HUES64 (cell line): Measurements from ENCODE around the gene CRACR2A.

ENCODE experiments used
- H3K27ac ChIP-seq: 2 replicates; pipeline ENCODE4 v1.7.0; 2013; ENCODE audit warnings: low read depth, low read length, inconsistent platforms
- H3K27me3 ChIP-seq: 2 replicates; pipeline ENCODE4 v1.6.1; 2013; ENCODE audit warnings: mild to moderate bottlenecking, low read length; ENCODE audit not compliant: insufficient read depth
- H3K36me3 ChIP-seq: 2 replicates; pipeline ENCODE4 v1.6.1; 2013; ENCODE audit warnings: mild to moderate bottlenecking, low read length; ENCODE audit not compliant: insufficient read depth
- H3K4me1 ChIP-seq: 2 replicates; pipeline ENCODE4 v1.6.1; 2013; ENCODE audit warnings: mild to moderate bottlenecking, low read length, moderate library complexity; ENCODE audit not compliant: insufficient read depth
- H3K4me3 ChIP-seq: 2 replicates; pipeline ENCODE4 v1.5.1; 2013; ENCODE audit warnings: mild to moderate bottlenecking, low read length, moderate library complexity
- H3K9ac ChIP-seq: 2 replicates; pipeline ENCODE4 v1.6.1; 2013; ENCODE audit warnings: mild to moderate bottlenecking, low read depth, low read length
- H3K9me3 ChIP-seq: 2 replicates; pipeline ENCODE4 v1.6.1; 2013; ENCODE audit warnings: low read depth, low read length; ENCODE audit not compliant: insufficient read depth
- WGBS: fragments of 150-250, 120-280 bp; methylation state at CpG from one replicate; pipeline ENCODE4 v1.1.7; 2013; ENCODE audit warnings: missing lambda C conversion rate; 5-methylcytosine and 5-hydroxymethylcytosine counted together

Gene CRACR2A

GRCh38 chr12:3677609-3678008 lies 75.3 kb downstream of the CRACR2A start:
- H3K27ac ChIP-seq: no peak overlapping the region
- no peak overlapping the region for H3K9ac ChIP-seq
- H3K36me3 ChIP-seq: no peaks in the 10 kb centered on the region
- H3K4me3 ChIP-seq: no peak overlapping the region
- no peaks in the 10 kb centered on the region for H3K4me1 ChIP-seq
- no peaks in the 10 kb centered on the region for H3K9me3 ChIP-seq
- 92% methylated on average over 5 of the region's 5 CpGs for WGBS
- H3K27me3 ChIP-seq: no peaks in the 10 kb centered on the region

GRCh38 chr12:3673981-3674708 lies 78.8 kb downstream of the CRACR2A start:
- Histone ChIP-seq H3K4me1 (no peaks in the 10 kb centered on the region), H3K4me3 (no peak overlapping the region), H3K27ac (no peak overlapping the region), H3K27me3 (no peaks in the 10 kb centered on the region), H3K36me3 (no peaks in the 10 kb centered on the region), H3K9ac (no peak overlapping the region), H3K9me3 (no peaks in the 10 kb centered on the region)
- WGBS: 79% methylated on average over 9 of the region's 9 CpGs

GRCh38 chr12:3672113-3672509 lies 80.8 kb downstream of the CRACR2A start:
- no peaks in the 10 kb centered on the region for H3K27me3 ChIP-seq
- 97% methylated on average over 2 of the region's 2 CpGs for WGBS
- no peaks in the 10 kb centered on the region for H3K4me1 ChIP-seq
- H3K9ac ChIP-seq: no peak overlapping the region
- no peaks in the 10 kb centered on the region for H3K9me3 ChIP-seq
- no peaks in the 10 kb centered on the region for H3K36me3 ChIP-seq
- H3K4me3 ChIP-seq: no peak overlapping the region
- no peak overlapping the region for H3K27ac ChIP-seq

GRCh38 chr12:3671330-3672112 lies 81.4 kb downstream of the CRACR2A start:
- Histone ChIP-seq H3K27ac (no peak overlapping the region), H3K9me3 (no peaks in the 10 kb centered on the region), H3K4me3 (no peak overlapping the region), H3K36me3 (no peaks in the 10 kb centered on the region), H3K9ac (no peak overlapping the region), H3K27me3 (no peaks in the 10 kb centered on the region), H3K4me1 (no peaks in the 10 kb centered on the region)
- 90% methylated on average over 4 of the region's 4 CpGs for WGBS

GRCh38 chr12:3670083-3670620 lies 82.8 kb downstream of the CRACR2A start:
- H3K36me3 ChIP-seq: no peaks in the 10 kb centered on the region
- no peaks in the 10 kb centered on the region for H3K4me1 ChIP-seq
- no peak overlapping the region for H3K4me3 ChIP-seq
- no peak overlapping the region for H3K9ac ChIP-seq
- H3K27ac ChIP-seq: no peak overlapping the region
- 90% methylated on average over 5 of the region's 5 CpGs for WGBS
- H3K27me3 ChIP-seq: no peaks in the 10 kb centered on the region
- H3K9me3 ChIP-seq: no peaks in the 10 kb centered on the region

GRCh38 chr12:3669594-3669993 lies 83.3 kb downstream of the CRACR2A start:
- Histone ChIP-seq H3K27me3 (no peaks in the 10 kb centered on the region), H3K27ac (no peak overlapping the region), H3K9me3 (no peaks in the 10 kb centered on the region), H3K4me3 (no peak overlapping the region), H3K9ac (no peak overlapping the region), H3K4me1 (no peaks in the 10 kb centered on the region), H3K36me3 (no peaks in the 10 kb centered on the region)
- whole genome bisulfite sequencing: 94% methylated on average over 4 of the region's 4 CpGs

GRCh38 chr12:3668479-3669165 lies 84.3 kb downstream of the CRACR2A start:
- H3K27me3 ChIP-seq: no peaks in the 10 kb centered on the region
- H3K9ac ChIP-seq: no peak overlapping the region
- 90% methylated on average over 5 of the region's 5 CpGs for WGBS
- no peaks in the 10 kb centered on the region for H3K36me3 ChIP-seq
- no peak overlapping the region for H3K4me3 ChIP-seq
- H3K9me3 ChIP-seq: no peaks in the 10 kb centered on the region
- H3K4me1 ChIP-seq: no peaks in the 10 kb centered on the region
- H3K27ac ChIP-seq: no peak overlapping the region

GRCh38 chr12:3667485-3667884 lies 85.4 kb downstream of the CRACR2A start:
- Histone ChIP-seq H3K27me3 (no peaks in the 10 kb centered on the region), H3K4me1 (no peaks in the 10 kb centered on the region), H3K9ac (no peak overlapping the region), H3K9me3 (no peaks in the 10 kb centered on the region), H3K27ac (no peak overlapping the region), H3K36me3 (no peaks in the 10 kb centered on the region), H3K4me3 (no peak overlapping the region)
- 81% methylated on average over 4 of the region's 4 CpGs for WGBS

GRCh38 chr12:3666441-3666840 lies 86.5 kb downstream of the CRACR2A start:
- WGBS: 97% methylated on average over 7 of the region's 7 CpGs
- H3K4me1 ChIP-seq: peaks cover 5% of the 10 kb centered on the region; the same call in 1 of the 2 replicates
- no peak overlapping the region for H3K4me3 ChIP-seq
- no peaks in the 10 kb centered on the region for H3K27me3 ChIP-seq
- no peaks in the 10 kb centered on the region for H3K9me3 ChIP-seq
- H3K36me3 ChIP-seq: no peaks in the 10 kb centered on the region
- H3K27ac ChIP-seq: no peak overlapping the region
- no peak overlapping the region for H3K9ac ChIP-seq

GRCh38 chr12:3662521-3662921 lies 90.4 kb downstream of the CRACR2A start:
- no peaks in the 10 kb centered on the region for H3K9me3 ChIP-seq
- no peaks in the 10 kb centered on the region for H3K36me3 ChIP-seq
- H3K9ac ChIP-seq: no peak overlapping the region
- 92% methylated on average over 5 of the region's 5 CpGs for WGBS
- peaks cover 5% of the 10 kb centered on the region; the same call in 1 of the 2 replicates for H3K4me1 ChIP-seq
- peak overlapping the region; percentile 9; the same call in 1 of the 2 replicates for H3K27ac ChIP-seq
- no peaks in the 10 kb centered on the region for H3K27me3 ChIP-seq
- H3K4me3 ChIP-seq: no peak overlapping the region

GRCh38 chr12:3661028-3661427 lies 91.9 kb downstream of the CRACR2A start:
- no peaks in the 10 kb centered on the region for H3K27me3 ChIP-seq
- H3K36me3 ChIP-seq: no peaks in the 10 kb centered on the region
- WGBS: 81% methylated on average over 1 of the region's 1 CpG
- no peak overlapping the region for H3K4me3 ChIP-seq
- no peak overlapping the region for H3K9ac ChIP-seq
- H3K4me1 ChIP-seq: peaks cover 5% of the 10 kb centered on the region; the same call in 1 of the 2 replicates
- H3K27ac ChIP-seq: no peak overlapping the region
- H3K9me3 ChIP-seq: no peaks in the 10 kb centered on the region
